A549 (cell line): ENCODE measurements around the gene NAA25. TPM values are rescaled to one million over a fixed set of nuclear protein-coding genes. Genes with fewer than 3 reads are reported as not detected.
A peak's percentile ranks its signal among the peaks of the same experiment; 100 is the strongest.

Experiments used
- ATAC-seq, 2 experiments: fragments of 200-7000 bp in 1 of 2; fragments of >200 bp in 1 of 2; cut with Nextera tagmentation in 1 of 2; cut with Tn5 transposase in 1 of 2; 3 replicates each; pipeline versions ENCODE4 v1.8.0 to v1.9.1; 2018 to 2020; ENCODE audit warnings: mild to moderate bottlenecking in 1 of 2, moderate library complexity in 1 of 2
- CTCF ChIA-PET: fragments of 300-600 bp; sonication (Branson Sonifier 250); formaldehyde crosslinking; extraction: SDS; loops from one replicate; lab custom pipeline; 2021; ENCODE audit warnings: antibody characterized with exemption, inconsistent platforms; lab: Yijun Ruan, JAX
- POLR2A ChIA-PET: fragments of 350-600 bp; formaldehyde crosslinking; extraction: SDS; loops from one replicate; lab custom pipeline; 2021; ENCODE audit warnings: antibody characterized with exemption, inconsistent platforms; lab: Yijun Ruan, JAX
- DNase-seq, 2 experiments: peaks; one replicate each; pipeline versions ENCODE4 v3.0.0 to v3.0.0-alpha.2; 2011 to 2016; ENCODE audit warnings: low read depth in 1 of 2, low spot score in 1 of 2
- FAIRE-seq: peaks from 2 replicates; lab custom pipeline; 2011; peaks lifted over from hg19 to GRCh38; lab: Jason Lieb, UNC
- H3K27ac ChIP-seq, 2 experiments: fragments of >200 bp; sonication (Bioruptor Twin); formaldehyde crosslinking; 3 replicates each; pipeline ENCODE4 v1.5.1; 2016 to 2017
- H3K4me1 ChIP-seq: fragments of >200 bp; sonication (Bioruptor Twin); formaldehyde crosslinking; 3 replicates; pipeline ENCODE4 v1.6.1; 2016
- H3K4me2 ChIP-seq: fragments of >200 bp; sonication (Bioruptor Twin); formaldehyde crosslinking; 3 replicates; pipeline ENCODE4 v1.6.1; 2016
- H3K4me3 ChIP-seq: fragments of >200 bp; sonication (Bioruptor Twin); formaldehyde crosslinking; 3 replicates; pipeline ENCODE4 v1.5.1; 2016
- H3K9me3 ChIP-seq: fragments of >200 bp; sonication (Bioruptor Twin); formaldehyde crosslinking; 3 replicates; pipeline ENCODE4 v1.6.1; 2016
- ATOH8 ChIP-seq: fragments of 250-450 bp; sonication (Bioruptor Pico); IDR thresholded peaks from 2 replicates; pipeline ENCODE4 v1.5.0; 2020; ENCODE audit warnings: low read depth, mild to moderate bottlenecking, moderate library complexity
- BCL3 ChIP-seq: fragments of >200 bp; sonication (Bioruptor Twin); formaldehyde crosslinking; IDR thresholded peaks from 3 replicates; pipeline ENCODE4 v1.6.1; 2016
- CBX2 ChIP-seq: fragments of 200-600 bp; sonication (generic); IDR thresholded peaks from 2 replicates; pipeline ENCODE4 v1.6.1; 2016; ENCODE audit warnings: low read depth, mild to moderate bottlenecking, borderline replicate concordance
- CEBPB ChIP-seq, 2 experiments: fragments of >200 bp in 1 of 2; sonication (Bioruptor Twin) in 1 of 2; formaldehyde crosslinking in 1 of 2; IDR thresholded peaks; 2 replicates each; pipeline ENCODE4 v1.6.1; 2012 to 2016
- EP300 ChIP-seq, 2 experiments: fragments of >200 bp; sonication (Bioruptor Twin); formaldehyde crosslinking; IDR thresholded peaks; 2 replicates in 1 of 2; 3 replicates in 1 of 2; pipeline ENCODE4 v1.6.1; 2016 to 2017
- FOSL2 ChIP-seq, 2 experiments: fragments of 450-650 bp in 1 of 2; fragments of >200 bp in 1 of 2; sonication (Bioruptor Twin) in 1 of 2; formaldehyde crosslinking; IDR thresholded peaks; 2 replicates each; pipeline versions ENCODE4 v1.5.0 to v1.6.1; 2016 to 2020; ENCODE audit warnings: mild to moderate bottlenecking in 1 of 2, moderate library complexity in 1 of 2
- FOXS1 ChIP-seq: fragments of 250-450 bp; sonication (Bioruptor Pico); IDR thresholded peaks from 2 replicates; pipeline ENCODE4 v1.5.0; 2020; ENCODE audit warnings: mild to moderate bottlenecking, moderate library complexity
- HOXB5 ChIP-seq: fragments of 250-450 bp; sonication (Bioruptor Pico); IDR thresholded peaks from 2 replicates; pipeline ENCODE4 v1.5.0; 2020; ENCODE audit warnings: mild to moderate bottlenecking, moderate library complexity
- JUNB ChIP-seq: fragments of >200 bp; sonication (Bioruptor Twin); formaldehyde crosslinking; IDR thresholded peaks from 2 replicates; pipeline ENCODE4 v1.6.1; 2016
- MAX ChIP-seq: IDR thresholded peaks from 2 replicates; pipeline ENCODE4 v1.6.1; 2012
- NR3C1 ChIP-seq: fragments of >200 bp; sonication (Bioruptor Twin); formaldehyde crosslinking; IDR thresholded peaks from 3 replicates; pipeline ENCODE4 v1.6.1; 2017
- PHF8 ChIP-seq: fragments of 200-600 bp; sonication (generic); IDR thresholded peaks from 2 replicates; pipeline ENCODE4 v1.6.1; 2016; ENCODE audit warnings: low read depth, mild to moderate bottlenecking, antibody characterized with exemption, moderate library complexity, borderline replicate concordance
- RAD21 ChIP-seq, 2 experiments: fragments of >200 bp in 1 of 2; sonication (Bioruptor Twin) in 1 of 2; formaldehyde crosslinking in 1 of 2; IDR thresholded peaks in 1 of 2; conservative IDR thresholded peaks in 1 of 2; 2 replicates in 1 of 2; 3 replicates in 1 of 2; pipeline ENCODE4 v1.6.1; 2012 to 2018; ENCODE audit warnings: inconsistent platforms in 1 of 2
- RNF2 ChIP-seq: fragments of 200-600 bp; sonication (generic); IDR thresholded peaks from 2 replicates; pipeline ENCODE4 v1.6.1; 2016; ENCODE audit warnings: low read depth, mild to moderate bottlenecking, antibody characterized with exemption, moderate library complexity, borderline replicate concordance
- SMC3 ChIP-seq: fragments of >200 bp; sonication (Bioruptor Twin); formaldehyde crosslinking; IDR thresholded peaks from 3 replicates; pipeline ENCODE4 v1.6.1; 2018; ENCODE audit warnings: inconsistent platforms
- ZNF302 ChIP-seq: fragments of 250-450 bp; sonication (Bioruptor Pico); IDR thresholded peaks from 2 replicates; pipeline ENCODE4 v1.9.0; 2021; ENCODE audit warnings: inconsistent platforms, mild to moderate bottlenecking, moderate library complexity
- WGBS: methylation state at CpG from one replicate; pipeline ENCODE4 v1.1.6; 2017; ENCODE audit errors: missing lambda C conversion rate; 5-methylcytosine and 5-hydroxymethylcytosine counted together
- polyA plus RNA-seq, 4 experiments: library from polyadenylated mRNA; depleted of rRNA in 3 of 4; stranded (reverse); fragments of >200 nt; fragmentation: RNase III in 1 of 4; extraction: RNeasy Plus Mini Kit Qiagen cat#74134 plus additional on column Dnase treatment in 1 of 4; gene quantifications; 2 replicates in 3 of 4; 3 replicates in 1 of 4; pipeline ENCODE4 v1.2.3, GENCODE V29; 2011 to 2017
- TF ChIP-seq, protein P1 (sequence below): fragments of 250-450 bp; sonication (Bioruptor Pico); IDR thresholded peaks from 2 replicates; pipeline ENCODE4 v1.5.0; 2021; ENCODE audit warnings: mild to moderate bottlenecking, moderate library complexity, borderline replicate concordance

The NAA25 gene
- polyA plus RNA-seq, 2 of the 4 experiments (the other 2 are of a cell fraction) = 21.3 to 41.4 TPM

DNA sequence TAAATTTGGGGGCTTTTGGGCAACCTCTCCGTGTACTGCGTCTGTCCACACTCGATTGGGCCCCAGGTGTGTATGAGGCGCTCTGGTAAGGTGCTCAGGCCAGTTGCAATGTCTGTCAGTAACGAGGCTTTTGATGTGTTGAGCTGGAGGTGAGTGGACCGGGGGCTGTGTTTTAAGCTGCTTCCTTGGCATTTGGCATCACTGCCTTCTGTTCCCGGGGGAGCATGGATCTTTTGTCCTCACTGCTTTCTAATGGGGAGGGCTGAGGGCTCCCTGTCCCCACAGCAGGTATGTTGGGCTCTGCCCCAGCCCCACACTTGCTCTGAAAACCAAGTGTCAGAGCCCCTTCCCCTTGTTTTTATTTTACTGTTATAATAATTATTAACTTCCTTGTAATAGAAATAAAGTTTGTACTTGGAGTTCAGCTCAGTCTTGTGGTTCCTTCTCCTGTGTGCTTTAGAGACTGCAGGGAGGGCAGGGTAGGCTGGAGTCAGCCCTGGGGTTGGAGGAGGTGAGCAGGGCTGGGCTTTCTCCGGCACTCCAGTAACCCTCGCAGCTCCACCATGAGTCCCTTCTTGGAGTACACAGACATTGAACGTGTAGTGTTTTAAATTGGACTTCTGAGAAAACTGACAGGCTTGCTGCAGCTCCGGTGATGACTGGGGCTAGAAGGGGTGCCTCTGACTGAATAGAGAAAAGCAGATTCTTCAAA is 44.8 kb upstream of the NAA25 start:
- Histone ChIP-seq H3K4me1 (peaks cover under 1% of the 10 kb centered on the region; the same call in 1 of the 3 replicates), H3K27ac (no peak overlapping the region), H3K9me3 (peaks cover 5% of the 10 kb centered on the region; the same call in 2 of the 3 replicates), H3K4me3 (no peak overlapping the region), H3K4me2 (no peak overlapping the region)
- POLR2A ChIA-PET = no interaction called here
- CTCF ChIA-PET = interaction anchor here (1.9 kb wide), 1 partner anchor 234 kb away, joined by 6 read pairs; no protein-coding TSS in a partner anchor
- DNase-seq = no peak
- FAIRE-seq = no peak
- WGBS = 79% methylated on average over 11 of the region's 11 CpGs
- no peak for TF ChIP-seq RAD21 (conservative IDR thresholded peaks at IDR 0.05 in 1 of 2, IDR thresholded peaks at IDR 0.05 in 1 of 2)
- TF ChIP-seq HOXB5 (CRISPR knock-in tag) = no peak
- no peak for TF ChIP-seq MAX
- peak; percentile 39 to 43; a peak in 4 of 6 replicates for ATAC-seq

DNA sequence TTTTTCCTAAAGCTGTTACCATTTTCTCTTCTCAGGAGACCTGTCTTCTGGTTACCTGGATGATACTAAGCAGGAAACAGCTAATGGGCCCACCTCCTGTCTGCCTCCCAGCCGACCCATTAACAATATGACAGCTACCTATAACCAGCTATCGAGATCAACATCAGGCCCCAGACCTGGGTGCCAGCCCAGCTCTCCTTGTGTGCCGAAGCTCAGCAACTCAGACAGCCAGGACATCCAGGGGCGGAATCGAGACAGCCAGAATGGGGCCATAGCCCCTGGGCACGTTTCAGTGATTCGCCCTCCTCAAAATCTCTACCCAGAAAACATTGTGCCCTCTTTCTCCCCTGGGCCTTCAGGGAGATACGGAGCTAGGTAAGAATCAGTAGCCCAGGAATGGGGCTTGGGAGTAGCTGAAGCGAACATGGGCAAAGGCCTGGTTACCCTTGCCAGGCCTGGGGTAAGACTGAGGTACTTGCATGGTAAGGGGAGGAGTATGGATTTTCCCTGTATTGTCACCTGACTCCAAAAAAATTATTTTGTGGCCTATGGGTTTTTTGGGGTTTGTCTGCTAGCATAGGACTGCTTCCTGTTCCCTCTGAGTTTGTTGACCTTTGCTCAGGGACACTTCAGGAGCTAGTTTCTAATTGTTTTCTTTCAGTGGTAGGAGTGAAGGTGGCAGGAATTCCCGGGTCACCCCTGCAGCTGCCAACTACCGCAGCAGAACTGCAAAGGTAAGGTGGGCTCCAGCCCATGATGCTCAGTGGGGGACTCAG is 43.4 kb upstream of the NAA25 start:
- no peak for FAIRE-seq
- WGBS = 88% methylated on average over 11 of the region's 11 CpGs
- H3K4me3 ChIP-seq = no peak overlapping the region
- no peak for DNase-seq
- no peaks in the 10 kb centered on the region for H3K9me3 ChIP-seq
- CTCF ChIA-PET = interaction anchor here (1.2 to 1.9 kb wide), 2 partner anchors 10 to 236 kb away, joined by 3 to 6 read pairs; no protein-coding TSS in a partner anchor
- H3K4me1 ChIP-seq = peaks cover 9% of the 10 kb centered on the region
- no peak overlapping the region for H3K27ac ChIP-seq
- H3K4me2 ChIP-seq = no peak overlapping the region
- TF ChIP-seq NR3C1 = no peak
- no peak for TF ChIP-seq EP300 (IDR thresholded peaks at IDR 0.05)
- TF ChIP-seq SMC3 = no peak
- TF ChIP-seq FOXS1 (CRISPR knock-in tag) = no peak
- TF ChIP-seq JUNB = no peak
- no peak for TF ChIP-seq FOSL2 (IDR thresholded peaks at IDR 0.05)
- TF ChIP-seq FOSL2 (CRISPR knock-in tag; IDR thresholded peaks at IDR 0.05) = no peak
- no peak for TF ChIP-seq BCL3
- no peak for TF ChIP-seq CBX2
- no peak for TF ChIP-seq PHF8
- TF ChIP-seq, protein P1, sequence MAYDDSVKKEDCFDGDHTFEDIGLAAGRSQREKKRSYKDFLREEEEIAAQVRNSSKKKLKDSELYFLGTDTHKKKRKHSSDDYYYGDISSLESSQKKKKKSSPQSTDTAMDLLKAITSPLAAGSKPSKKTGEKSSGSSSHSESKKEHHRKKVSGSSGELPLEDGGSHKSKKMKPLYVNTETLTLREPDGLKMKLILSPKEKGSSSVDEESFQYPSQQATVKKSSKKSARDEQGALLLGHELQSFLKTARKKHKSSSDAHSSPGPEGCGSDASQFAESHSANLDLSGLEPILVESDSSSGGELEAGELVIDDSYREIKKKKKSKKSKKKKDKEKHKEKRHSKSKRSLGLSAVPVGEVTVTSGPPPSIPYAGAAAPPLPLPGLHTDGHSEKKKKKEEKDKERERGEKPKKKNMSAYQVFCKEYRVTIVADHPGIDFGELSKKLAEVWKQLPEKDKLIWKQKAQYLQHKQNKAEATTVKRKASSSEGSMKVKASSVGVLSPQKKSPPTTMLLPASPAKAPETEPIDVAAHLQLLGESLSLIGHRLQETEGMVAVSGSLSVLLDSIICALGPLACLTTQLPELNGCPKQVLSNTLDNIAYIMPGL (CRISPR knock-in tag) = no peak
- no peak for TF ChIP-seq RNF2
- TF ChIP-seq CEBPB (IDR thresholded peaks at IDR 0.05) = no peak
- no peak for TF ChIP-seq ZNF302 (CRISPR knock-in tag)
- TF ChIP-seq ATOH8 (CRISPR knock-in tag) = no peak
- POLR2A ChIA-PET = no interaction called here
- ATAC-seq = no peak
